Measurements from ENCODE around the gene KLF18.

KLF18 gene

DNA sequence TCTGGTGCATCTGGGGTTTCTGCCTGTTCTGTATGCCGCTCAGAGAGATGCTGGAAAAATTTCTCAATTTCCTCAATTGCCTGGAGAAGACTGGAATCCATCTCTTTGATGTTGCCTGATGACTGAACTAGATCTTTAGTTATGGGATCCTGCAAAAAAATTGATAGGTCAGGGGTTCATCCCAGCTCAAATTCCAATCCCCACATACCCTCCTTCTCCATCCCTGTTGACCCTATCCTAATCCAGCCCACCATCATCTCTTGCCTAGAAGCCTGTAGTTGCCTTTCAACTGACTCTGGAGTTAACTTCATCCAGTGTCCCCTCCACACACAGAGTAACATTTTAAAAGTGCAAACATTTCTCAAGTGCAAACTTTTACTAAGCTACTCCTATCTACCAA is at the start of gene KLF18:
Gene KLF18, minus strand, starts transcription at position 101 of the 400 bp plus-strand sequence. Its CDS starts 0 bp downstream, at position 101.
- TF ChIP-seq, protein P1, sequence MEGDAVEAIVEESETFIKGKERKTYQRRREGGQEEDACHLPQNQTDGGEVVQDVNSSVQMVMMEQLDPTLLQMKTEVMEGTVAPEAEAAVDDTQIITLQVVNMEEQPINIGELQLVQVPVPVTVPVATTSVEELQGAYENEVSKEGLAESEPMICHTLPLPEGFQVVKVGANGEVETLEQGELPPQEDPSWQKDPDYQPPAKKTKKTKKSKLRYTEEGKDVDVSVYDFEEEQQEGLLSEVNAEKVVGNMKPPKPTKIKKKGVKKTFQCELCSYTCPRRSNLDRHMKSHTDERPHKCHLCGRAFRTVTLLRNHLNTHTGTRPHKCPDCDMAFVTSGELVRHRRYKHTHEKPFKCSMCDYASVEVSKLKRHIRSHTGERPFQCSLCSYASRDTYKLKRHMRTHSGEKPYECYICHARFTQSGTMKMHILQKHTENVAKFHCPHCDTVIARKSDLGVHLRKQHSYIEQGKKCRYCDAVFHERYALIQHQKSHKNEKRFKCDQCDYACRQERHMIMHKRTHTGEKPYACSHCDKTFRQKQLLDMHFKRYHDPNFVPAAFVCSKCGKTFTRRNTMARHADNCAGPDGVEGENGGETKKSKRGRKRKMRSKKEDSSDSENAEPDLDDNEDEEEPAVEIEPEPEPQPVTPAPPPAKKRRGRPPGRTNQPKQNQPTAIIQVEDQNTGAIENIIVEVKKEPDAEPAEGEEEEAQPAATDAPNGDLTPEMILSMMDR (conservative IDR thresholded peaks at IDR 0.05) = no peak
- no peak within 1 kb of the TSS for H3K27ac ChIP-seq

GRCh38 chr1:44174630-44175029 is 33.2 kb upstream of the KLF18 start:
- no peak overlapping the region for H3K27ac ChIP-seq
- TF ChIP-seq, protein P1 (conservative IDR thresholded peaks at IDR 0.05) = no peak

- TF ChIP-seq, protein P1 (conservative IDR thresholded peaks at IDR 0.05) = no peak
- H3K27ac ChIP-seq = no peak overlapping the region
Observed at GRCh38 chr1:44170281-44170823, 28.9 kb upstream of the KLF18 start.

GRCh38 chr1:44168520-44169098 is 27.2 kb upstream of the KLF18 start:
- TF ChIP-seq, protein P1 (conservative IDR thresholded peaks at IDR 0.05) = no peak
- no peak overlapping the region for H3K27ac ChIP-seq

GRCh38 chr1:44161546-44161945 is 20.1 kb upstream of the KLF18 start:
- no peak overlapping the region for H3K27ac ChIP-seq
- TF ChIP-seq, protein P1 (conservative IDR thresholded peaks at IDR 0.05) = no peak

DNA sequence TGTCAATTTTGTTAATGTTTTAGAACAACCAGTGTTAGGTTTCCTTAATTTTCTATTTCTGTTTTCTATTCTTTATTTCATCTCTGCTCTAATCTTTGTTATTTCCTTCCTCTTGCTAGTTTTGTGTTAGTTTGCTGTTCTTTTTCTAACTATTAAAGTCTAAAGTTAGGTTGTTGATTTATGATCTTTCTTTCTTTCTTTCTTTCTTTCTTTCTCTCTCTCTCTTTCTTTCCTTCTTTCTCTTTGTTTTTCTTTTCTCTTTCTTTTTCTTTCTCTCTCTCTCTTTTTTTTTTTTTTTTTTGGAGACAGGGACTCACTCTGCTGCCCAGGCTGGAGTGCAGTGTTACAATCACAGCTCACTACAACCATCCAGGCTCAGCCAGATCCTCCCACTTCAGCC is 17.4 kb upstream of the KLF18 start:
- H3K27ac ChIP-seq = no peak overlapping the region
- TF ChIP-seq, protein P1 (conservative IDR thresholded peaks at IDR 0.05) = no peak

GRCh38 chr1:44157903-44158302 is 16.5 kb upstream of the KLF18 start:
- no peak overlapping the region for H3K27ac ChIP-seq
- TF ChIP-seq, protein P1 (conservative IDR thresholded peaks at IDR 0.05) = no peak

All from VCaP (cell line).